EL (cell line): Measurements from ENCODE around the gene DNAJC16.
A peak's percentile ranks its signal among the peaks of the same experiment; 100 is the strongest.
"Not testable (repeated sequence)": the region's sequence is repeated elsewhere in the genome, so short reads cannot be mapped to it uniquely, and the experiment has no call there.

Source experiments
- DNase-seq: peaks from one replicate; pipeline ENCODE4 v3.0.0-alpha.2; 2016

DNAJC16 gene

GRCh38 chr1:15526490-15527339 lies at the start of gene DNAJC16:
TSS of gene DNAJC16 (plus strand) at chr1:15526848. CDS start at chr1:15529106, 2,258 bp downstream.
- peak; percentile 100 for DNase-seq

GRCh38 chr1:15476927-15477326 lies 49.7 kb upstream of the DNAJC16 start:
- no peak for DNase-seq

DNA sequence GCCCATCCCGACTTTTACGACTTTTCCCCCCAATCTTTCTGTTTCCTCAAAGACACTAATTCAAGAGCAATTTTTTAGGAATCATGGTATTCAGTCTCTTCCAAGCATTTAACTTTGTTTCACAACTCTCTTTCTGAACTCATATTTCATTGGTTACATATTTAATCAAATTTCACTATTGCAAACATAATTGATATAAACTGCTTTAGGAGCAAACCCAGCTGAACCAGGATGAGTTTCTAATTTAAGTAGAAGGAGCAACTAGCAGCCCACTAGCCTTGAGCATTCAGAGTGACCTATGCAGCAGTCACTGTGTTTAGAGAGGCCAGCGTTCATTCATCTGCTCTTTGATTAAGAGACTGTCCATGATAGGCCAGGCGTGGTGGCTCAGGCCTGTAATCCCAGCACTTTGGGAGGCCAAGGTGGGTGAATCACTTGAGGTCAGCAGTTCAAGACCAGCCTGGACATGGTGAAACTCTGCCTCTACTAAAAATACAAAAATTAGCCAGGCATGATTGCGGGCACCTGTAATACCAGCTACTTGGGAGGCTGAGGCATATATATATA lies 48.9 kb upstream of the DNAJC16 start:
- DNase-seq, result no peak

DNA sequence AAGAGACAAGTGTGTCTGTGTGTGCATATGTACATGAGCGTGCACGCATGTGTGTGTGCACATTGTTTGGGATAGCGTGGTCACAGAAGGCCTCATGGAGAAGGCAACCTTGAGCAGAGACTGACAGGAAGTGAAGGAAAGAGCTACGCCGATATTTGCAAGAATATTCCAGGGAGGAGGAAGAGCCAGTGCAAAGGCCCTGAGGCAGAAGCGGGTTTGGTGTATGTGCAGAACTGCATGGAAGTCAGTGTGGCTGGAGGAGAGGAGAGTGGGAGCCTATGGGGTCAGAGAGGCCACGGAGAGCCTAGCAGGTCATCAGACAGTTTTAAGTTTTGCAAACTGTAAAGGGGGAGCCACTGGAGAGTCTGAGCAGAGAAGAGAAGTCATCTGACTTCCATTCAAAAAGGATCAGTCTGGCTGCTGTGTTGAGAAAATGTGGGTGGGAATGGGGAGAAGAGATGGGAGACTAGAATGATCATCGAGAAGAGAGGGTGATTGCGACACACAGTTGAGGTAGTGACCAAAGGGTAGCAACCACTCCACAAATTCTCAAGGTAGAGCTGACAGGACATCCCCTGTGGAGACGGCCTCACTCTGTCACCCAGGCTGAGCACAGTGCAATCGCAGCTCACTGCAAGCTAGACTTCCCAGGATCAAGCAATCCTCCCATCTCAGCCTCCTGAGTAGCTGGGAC lies 46.8 kb upstream of the DNAJC16 start:
- no peak for DNase-seq

GRCh38 chr1:15482455-15482854 lies 44.2 kb upstream of the DNAJC16 start:
- DNase-seq, result not testable (repeated sequence)

- DNase-seq, result not testable (repeated sequence)
Observed at GRCh38 chr1:15482983-15483543, 43.6 kb upstream of the DNAJC16 start.

DNA sequence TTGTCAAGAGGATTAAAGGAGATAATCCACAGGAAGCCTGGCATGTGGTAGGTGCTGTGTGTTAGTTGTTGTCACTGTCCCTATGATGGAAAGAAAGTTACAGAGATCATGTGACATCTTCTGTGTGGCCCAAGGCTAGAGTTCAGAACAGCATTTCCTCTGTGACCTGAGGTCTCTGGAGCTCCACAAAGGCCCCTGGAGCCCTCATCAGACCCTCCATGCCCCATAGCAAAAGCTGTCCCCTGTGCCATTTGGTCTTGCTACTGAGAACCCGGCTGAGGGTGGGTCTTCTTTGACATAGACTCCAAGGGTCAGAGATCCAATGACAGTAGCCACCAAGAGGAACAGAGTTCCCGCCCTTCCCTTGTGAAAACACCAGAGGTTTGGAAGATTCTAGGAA lies 42.7 kb upstream of the DNAJC16 start:
- no peak for DNase-seq

DNA sequence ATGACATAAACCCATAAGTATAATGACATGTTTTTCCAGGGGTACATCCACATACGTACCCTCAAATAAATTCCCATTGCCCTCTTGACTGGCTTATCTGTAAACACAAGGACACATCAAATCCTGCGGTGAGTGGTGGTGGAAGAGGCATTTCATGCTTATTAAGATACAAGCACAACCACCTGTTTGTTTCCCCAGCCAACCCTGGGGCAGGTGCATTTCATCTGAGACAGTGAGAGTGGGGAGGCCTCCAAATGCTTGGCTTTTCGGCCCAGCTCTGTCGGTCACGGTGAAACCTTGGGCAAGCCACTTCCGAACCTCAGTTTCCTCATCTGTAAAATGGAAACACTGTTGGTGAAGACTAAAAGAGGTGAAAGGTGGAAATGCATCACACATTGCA lies 42.2 kb upstream of the DNAJC16 start:
- DNase-seq, result not testable (repeated sequence)

GRCh38 chr1:15485636-15486035 lies 41.0 kb upstream of the DNAJC16 start:
- DNase-seq, result no peak

DNA sequence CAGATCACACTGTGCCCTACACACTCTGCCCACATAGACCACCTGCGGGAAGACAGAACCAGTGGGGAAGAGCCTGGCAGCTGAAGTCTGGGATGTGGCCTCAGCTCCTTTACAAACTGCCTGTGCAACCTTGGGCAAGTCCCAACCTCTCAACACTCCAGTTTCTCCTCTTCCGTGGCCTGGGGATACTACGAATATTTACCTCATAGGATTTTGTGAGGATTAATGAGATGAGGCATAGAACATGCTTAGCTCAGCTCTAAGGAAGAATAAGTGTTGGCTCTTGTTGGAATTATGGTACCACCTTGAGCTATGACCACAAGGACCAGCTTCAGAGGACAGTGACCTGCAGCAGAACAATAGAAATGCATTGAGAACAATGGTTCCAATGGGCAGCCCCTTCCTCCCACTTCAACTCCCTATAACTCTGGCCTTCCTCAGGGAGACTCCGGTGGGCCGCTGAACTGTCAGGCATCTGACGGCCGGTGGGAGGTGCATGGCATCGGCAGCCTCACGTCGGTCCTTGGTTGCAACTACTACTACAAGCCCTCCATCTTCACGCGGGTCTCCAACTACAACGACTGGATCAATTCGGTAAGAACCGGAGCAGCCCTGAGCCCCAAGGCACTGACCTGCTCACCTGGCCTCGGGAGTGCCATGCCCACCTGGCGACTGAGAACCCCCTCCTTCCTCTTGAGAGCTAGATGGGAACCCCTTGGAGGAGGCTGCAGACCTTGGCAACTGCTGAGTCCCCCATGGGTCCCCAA lies 39.6 kb upstream of the DNAJC16 start:
- DNase-seq, result not testable (repeated sequence)

DNA sequence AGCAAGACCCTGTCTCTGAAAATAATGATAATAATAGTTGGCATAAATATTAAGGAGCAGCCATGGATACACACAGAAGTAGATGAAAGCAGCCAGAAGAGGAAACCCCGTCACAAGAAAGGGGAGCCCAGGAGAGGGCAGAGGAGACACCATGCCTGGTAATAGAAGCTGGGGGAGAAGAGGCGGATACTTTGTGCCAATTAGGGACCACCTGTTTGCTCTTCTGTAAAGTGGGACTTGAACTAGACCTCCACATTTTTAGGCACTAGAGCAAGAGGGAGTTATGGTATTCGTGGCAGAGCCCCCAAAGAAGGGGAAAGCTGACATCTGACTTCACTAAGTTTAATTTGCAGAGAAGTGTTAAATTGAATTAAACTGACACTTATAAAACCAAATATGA lies 38.3 kb upstream of the DNAJC16 start:
- no peak for DNase-seq

- DNase-seq, result no peak
Observed at GRCh38 chr1:15489052-15489736, 37.5 kb upstream of the DNAJC16 start.

DNA sequence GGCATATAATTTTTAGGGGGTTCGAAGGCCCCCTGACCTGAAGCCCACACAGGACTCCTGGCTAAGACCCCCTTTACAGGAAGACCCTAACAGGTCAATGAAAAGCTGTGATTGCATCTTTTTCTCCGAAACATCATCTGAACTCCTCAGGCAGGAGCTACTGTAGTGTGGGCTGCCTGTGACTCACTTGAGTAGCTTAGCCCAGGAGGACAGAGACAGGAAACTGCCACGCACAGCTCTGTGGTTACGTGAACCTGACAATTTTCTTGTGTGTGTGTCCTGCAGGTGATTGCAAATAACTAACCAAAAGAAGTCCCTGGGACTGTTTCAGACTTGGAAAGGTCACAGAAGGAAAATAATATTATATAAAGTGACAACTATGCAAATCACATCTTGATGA lies 35.6 kb upstream of the DNAJC16 start:
- peak; percentile 17 for DNase-seq

GRCh38 chr1:15492596-15492995 lies 34.1 kb upstream of the DNAJC16 start:
- DNase-seq, result no peak

GRCh38 chr1:15493869-15494390 lies 32.7 kb upstream of the DNAJC16 start:
- no peak for DNase-seq

DNA sequence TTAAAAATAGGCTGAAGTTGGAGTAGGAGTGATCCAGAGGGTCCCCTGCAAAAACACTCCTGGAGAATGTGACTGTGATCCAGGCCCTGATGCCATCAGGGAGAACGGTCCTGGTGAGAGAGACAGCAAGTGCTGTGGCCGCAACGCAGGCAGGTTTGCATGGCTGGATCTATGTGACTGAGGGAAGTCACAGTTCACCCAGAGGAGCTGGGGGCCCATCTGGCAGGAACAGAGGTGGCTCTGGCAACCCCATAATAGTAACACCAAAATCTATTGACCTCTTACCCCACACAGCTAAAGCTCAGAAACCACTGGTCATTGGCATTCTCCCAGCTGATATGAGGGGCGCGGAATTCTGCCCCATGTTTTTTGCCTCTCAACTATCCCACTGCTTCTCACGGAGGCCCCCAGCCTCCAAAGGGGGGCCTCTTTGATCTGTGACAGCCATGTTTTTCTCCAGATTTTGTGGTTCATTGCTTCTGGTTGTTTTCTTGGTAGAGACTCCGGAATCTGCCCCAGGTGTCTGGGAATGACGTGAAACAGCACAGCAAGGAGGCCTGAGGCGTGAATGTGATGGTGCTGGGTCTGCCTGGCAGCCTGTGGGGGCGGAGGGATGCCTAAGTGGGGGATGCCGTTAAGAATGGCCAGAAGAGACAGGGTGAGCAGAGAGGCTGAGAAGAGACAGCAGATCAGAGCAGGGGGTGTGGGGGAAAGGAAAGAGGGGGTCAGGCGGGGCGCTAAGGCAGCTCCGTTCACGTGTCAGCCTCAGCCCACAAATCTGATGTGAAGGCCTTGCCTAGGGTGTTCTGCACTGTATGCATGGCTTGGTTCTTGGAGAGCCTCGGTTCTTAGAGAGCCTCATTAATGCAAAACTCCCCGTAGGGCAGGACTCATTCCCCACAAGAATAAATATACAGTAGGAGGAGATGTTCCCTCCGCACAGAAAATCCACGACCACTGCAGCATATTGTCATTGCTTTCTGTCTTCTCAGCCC lies 26.2 kb upstream of the DNAJC16 start:
- no peak for DNase-seq

GRCh38 chr1:15501208-15502032 lies 25.2 kb upstream of the DNAJC16 start:
- DNase-seq, result peak; percentile 48

- DNase-seq, result no peak
Observed at GRCh38 chr1:15504436-15504835, 22.2 kb upstream of the DNAJC16 start.

DNA sequence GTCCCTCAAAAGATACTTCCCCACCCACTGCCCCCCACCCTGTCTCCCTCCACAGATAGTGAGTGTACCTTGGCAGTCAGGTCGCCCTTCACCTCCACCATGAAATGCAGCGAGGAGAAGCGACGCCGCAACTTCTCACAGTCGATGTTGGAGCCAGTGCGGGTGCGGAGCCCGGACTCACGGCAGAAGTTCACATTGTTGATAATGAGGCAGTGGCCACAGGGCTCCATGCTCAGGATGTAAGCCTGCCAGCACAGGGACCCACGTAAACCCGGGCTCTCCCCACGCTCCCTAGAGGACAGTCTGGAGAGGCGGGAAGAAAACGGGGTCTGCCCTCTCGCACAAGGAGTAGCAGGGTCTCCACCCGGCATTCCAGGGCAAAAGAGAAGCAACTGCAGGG lies 19.8 kb upstream of the DNAJC16 start:
- DNase-seq, result no peak

DNA sequence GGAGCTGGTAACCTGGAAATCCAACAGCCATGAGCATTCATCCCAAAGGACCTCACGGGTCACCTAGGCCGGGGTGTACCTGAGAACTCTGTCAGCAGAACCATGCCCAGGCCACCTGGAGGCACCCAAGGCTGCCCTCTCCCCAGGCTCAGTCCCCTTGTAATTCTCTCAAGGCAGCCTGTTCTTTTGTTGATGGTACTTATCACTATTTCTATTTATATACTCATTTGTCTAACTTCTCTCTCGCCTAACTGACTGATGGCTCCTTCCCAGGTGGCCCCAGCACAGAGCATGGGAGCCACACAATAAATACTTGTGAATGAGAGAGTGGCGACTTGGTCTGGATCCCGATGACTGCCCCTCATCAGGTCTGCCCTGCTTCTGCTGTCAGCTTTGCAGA lies 19.4 kb upstream of the DNAJC16 start:
- DNase-seq, result no peak
